HG02981 (cell line): ENCODE measurements around the gene KIAA0586.
"Not testable (repeated sequence)": the region's sequence is repeated elsewhere in the genome, so short reads cannot be mapped to it uniquely, and the experiment has no call there.

Experiments
- ATAC-seq: cut with Tn5 transposase; IDR thresholded peaks from one replicate; pipeline ENCODE4 v1.9.1; 2021; ENCODE audit warnings: mild to moderate bottlenecking, moderate library complexity; ENCODE audit not compliant: unreplicated experiment

The KIAA0586 gene

GRCh38 chr14:58463147-58463546, 35.6 kb downstream of the KIAA0586 start:
- ATAC-seq, result no peak

GRCh38 chr14:58464652-58465051, 37.1 kb downstream of the KIAA0586 start:
- no peak for ATAC-seq

- ATAC-seq, result no peak
Observed at GRCh38 chr14:58465421-58465820, 37.9 kb downstream of the KIAA0586 start.

GRCh38 chr14:58466459-58466858, 38.9 kb downstream of the KIAA0586 start:
- no peak for ATAC-seq

- ATAC-seq, result no peak
Observed at GRCh38 chr14:58467575-58467974, 40.1 kb downstream of the KIAA0586 start.

- no peak for ATAC-seq
Observed at GRCh38 chr14:58469309-58469708, 41.8 kb downstream of the KIAA0586 start.

- ATAC-seq, result no peak
Observed at GRCh38 chr14:58476320-58476719, 48.8 kb downstream of the KIAA0586 start.

GRCh38 chr14:58477653-58478052, 50.1 kb downstream of the KIAA0586 start:
- ATAC-seq, result no peak

GRCh38 chr14:58478329-58478728, 50.8 kb downstream of the KIAA0586 start:
- ATAC-seq, result not testable (repeated sequence)

GRCh38 chr14:58479975-58480374, 52.5 kb downstream of the KIAA0586 start:
- ATAC-seq, result no peak

- no peak for ATAC-seq
Observed at GRCh38 chr14:58484176-58484575, 56.7 kb downstream of the KIAA0586 start.

GRCh38 chr14:58488550-58488949, 61.0 kb downstream of the KIAA0586 start:
- no peak for ATAC-seq

- ATAC-seq, result no peak
Observed at GRCh38 chr14:58491593-58491992, 64.1 kb downstream of the KIAA0586 start.

GRCh38 chr14:58492044-58492443, 64.5 kb downstream of the KIAA0586 start:
- no peak for ATAC-seq

GRCh38 chr14:58501214-58501816, 73.8 kb downstream of the KIAA0586 start:
- ATAC-seq, result peak; percentile 80

- ATAC-seq, result no peak
Observed at GRCh38 chr14:58513272-58513671, 85.8 kb downstream of the KIAA0586 start.

- ATAC-seq, result no peak
Observed at GRCh38 chr14:58517592-58517991, 90.1 kb downstream of the KIAA0586 start.

- not testable (repeated sequence) for ATAC-seq
Observed at GRCh38 chr14:58525691-58526090, 98.2 kb downstream of the KIAA0586 start.

- no peak for ATAC-seq
Observed at GRCh38 chr14:58533446-58533845, 105.9 kb downstream of the KIAA0586 start.

- no peak for ATAC-seq
Observed at GRCh38 chr14:58535044-58535443, 107.5 kb downstream of the KIAA0586 start.

GRCh38 chr14:58537004-58537403, 109.5 kb downstream of the KIAA0586 start:
- no peak for ATAC-seq

GRCh38 chr14:58540749-58541632, 113.5 kb downstream of the KIAA0586 start:
- no peak for ATAC-seq
